H9 (cell line): ENCODE results near the gene VENTX. TPM values are rescaled to one million over a fixed set of nuclear protein-coding genes. Genes with fewer than 3 reads are reported as not detected.

Experiments used
- DNase-seq: peaks from one replicate; pipeline ENCODE4 v3.0.0-alpha.2; 2017
- H2AFZ ChIP-seq: one replicate; pipeline ENCODE4 v1.6.1; 2013; ENCODE audit warnings: mild to moderate bottlenecking, low read length, control low read depth, moderate library complexity
- H2AK5ac ChIP-seq: 2 replicates; pipeline ENCODE4 v1.6.1; 2013; ENCODE audit warnings: low read length, control low read depth, mixed read lengths; ENCODE audit not compliant: insufficient read length
- H2BK120ac ChIP-seq: one replicate; pipeline ENCODE4 v1.6.1; 2013; ENCODE audit warnings: low read depth, mild to moderate bottlenecking, low read length, control low read depth, inconsistent platforms; ENCODE audit not compliant: poor library complexity, severe bottlenecking
- H2BK12ac ChIP-seq: 2 replicates; pipeline ENCODE4 v1.6.1; 2013; ENCODE audit warnings: low read length, control low read depth, mixed read lengths, low read depth; ENCODE audit not compliant: insufficient read length
- H2BK15ac ChIP-seq: 2 replicates; pipeline ENCODE4 v1.6.1; 2013; ENCODE audit warnings: low read depth, low read length, control low read depth
- H2BK20ac ChIP-seq: one replicate; pipeline ENCODE4 v1.6.1; 2013; ENCODE audit warnings: low read depth, mild to moderate bottlenecking, low read length, control low read depth, inconsistent platforms; ENCODE audit not compliant: poor library complexity, severe bottlenecking
- H2BK5ac ChIP-seq: 2 replicates; pipeline ENCODE4 v1.6.1; 2013; ENCODE audit warnings: low read length, control low read depth, mixed read lengths; ENCODE audit not compliant: insufficient read length
- H3K14ac ChIP-seq: 2 replicates; pipeline ENCODE4 v1.6.1; 2013; ENCODE audit warnings: low read length, control low read depth; ENCODE audit not compliant: insufficient read depth
- H3K18ac ChIP-seq: 2 replicates; pipeline ENCODE4 v1.6.1; 2013; ENCODE audit warnings: low read depth, mild to moderate bottlenecking, mixed read lengths, low read length, control low read depth; ENCODE audit not compliant: insufficient read length
- H3K23ac ChIP-seq: 2 replicates; pipeline ENCODE4 v1.6.1; 2013; ENCODE audit warnings: low read length, control low read depth, mixed read lengths, low read depth; ENCODE audit not compliant: insufficient read length
- H3K23me2 ChIP-seq: 2 replicates; pipeline ENCODE4 v1.6.1; 2013; ENCODE audit warnings: low read depth, mild to moderate bottlenecking, mixed read lengths, low read length, control low read depth; ENCODE audit not compliant: insufficient read length, poor library complexity, severe bottlenecking
- H3K27ac ChIP-seq: 2 replicates; pipeline ENCODE4 v1.5.1; 2013; ENCODE audit warnings: low read length, control low read depth, mixed read lengths, low read depth; ENCODE audit not compliant: insufficient read length
- H3K27me3 ChIP-seq: 2 replicates; pipeline ENCODE4 v1.6.1; 2013; ENCODE audit warnings: low read length, control low read depth, inconsistent platforms; ENCODE audit not compliant: insufficient read depth
- H3K4ac ChIP-seq: 2 replicates; pipeline ENCODE4 v1.6.1; 2013; ENCODE audit warnings: low read depth, mild to moderate bottlenecking, control low read depth, inconsistent platforms, low read length, moderate library complexity
- H3K4me1 ChIP-seq: 2 replicates; pipeline ENCODE4 v1.6.1; 2013; ENCODE audit warnings: low read length, control low read depth, inconsistent platforms; ENCODE audit not compliant: insufficient read depth
- H3K4me2 ChIP-seq: 2 replicates; pipeline ENCODE4 v1.6.1; 2013; ENCODE audit warnings: low read length, control low read depth, mixed read lengths; ENCODE audit not compliant: insufficient read length, insufficient read depth
- H3K56ac ChIP-seq: 2 replicates; pipeline ENCODE4 v1.6.1; 2013; ENCODE audit warnings: low read depth, mild to moderate bottlenecking, mixed read lengths, low read length, control low read depth; ENCODE audit not compliant: insufficient read length
- H3K79me1 ChIP-seq: 2 replicates; pipeline ENCODE4 v1.6.1; 2013; ENCODE audit warnings: low read depth, mild to moderate bottlenecking, moderate library complexity, low read length, control low read depth, inconsistent platforms; ENCODE audit not compliant: insufficient read depth, poor library complexity, severe bottlenecking
- H3K79me2 ChIP-seq: 2 replicates; pipeline ENCODE4 v1.6.1; 2013; ENCODE audit warnings: low read length, control low read depth, inconsistent platforms; ENCODE audit not compliant: insufficient read depth
- H3K9ac ChIP-seq: 2 replicates; pipeline ENCODE4 v1.6.1; 2013; ENCODE audit warnings: low read length, control low read depth, mixed read lengths; ENCODE audit not compliant: insufficient read length; ENCODE audit errors: extremely low read depth
- H3K9me3 ChIP-seq: one replicate; pipeline ENCODE4 v1.6.1; 2013; ENCODE audit warnings: low read depth, low read length, inconsistent platforms; ENCODE audit not compliant: control insufficient read depth
- H3T11ph ChIP-seq: one replicate; pipeline ENCODE4 v1.6.1; 2013; ENCODE audit warnings: mild to moderate bottlenecking, low read length, control low read depth, inconsistent platforms
- H4K20me1 ChIP-seq: one replicate; pipeline ENCODE4 v1.6.1; 2013; ENCODE audit not compliant: control insufficient read depth, insufficient read length, insufficient read depth
- H4K5ac ChIP-seq: 2 replicates; pipeline ENCODE4 v1.6.1; 2013; ENCODE audit warnings: low read depth, mild to moderate bottlenecking, mixed read lengths, low read length, control low read depth; ENCODE audit not compliant: insufficient read length
- H4K8ac ChIP-seq: replicated peaks from 2 replicates; pipeline ENCODE4 v1.6.1; 2013; ENCODE audit warnings: low read length, control low read depth, mixed read lengths, low read depth; ENCODE audit not compliant: insufficient read length
- H4K91ac ChIP-seq: 2 replicates; pipeline ENCODE4 v1.6.1; 2013; ENCODE audit warnings: low read depth, mild to moderate bottlenecking, moderate library complexity, mixed read lengths, low read length, control low read depth; ENCODE audit not compliant: insufficient read length
- H3K27ac Mint-ChIP-seq, 3 experiments: 2 replicates in 2 of 3; 3 replicates in 1 of 3; pipeline ENCODE4 v1.8.0; 2020 to 2021; ENCODE audit warnings: mixed read lengths in 3 of 3, mild to moderate bottlenecking in 1 of 3, moderate library complexity in 1 of 3
- H3K27me3 Mint-ChIP-seq: 2 replicates; pipeline ENCODE4 v1.8.0; 2021; ENCODE audit warnings: low read depth, mild to moderate bottlenecking, moderate library complexity, mixed read lengths
- H3K36me3 Mint-ChIP-seq, 3 experiments: 2 replicates in 2 of 3; 3 replicates in 1 of 3; pipeline ENCODE4 v1.8.0; 2020 to 2021; ENCODE audit warnings: low read depth in 3 of 3, mixed read lengths in 3 of 3; ENCODE audit not compliant: insufficient read depth in 1 of 3
- H3K4me1 Mint-ChIP-seq, 2 experiments: 2 replicates each; pipeline ENCODE4 v1.8.0; 2020; ENCODE audit warnings: mixed read lengths in 2 of 2
- H3K4me3 Mint-ChIP-seq, 2 experiments: 2 replicates in 1 of 2; 3 replicates in 1 of 2; pipeline ENCODE4 v1.8.0; 2020 to 2021; ENCODE audit warnings: mild to moderate bottlenecking in 2 of 2, mixed read lengths in 2 of 2, moderate library complexity in 1 of 2
- H3K9me3 Mint-ChIP-seq, 2 experiments: 2 replicates in 1 of 2; 3 replicates in 1 of 2; pipeline ENCODE4 v1.8.0; 2020; ENCODE audit warnings: mild to moderate bottlenecking in 2 of 2, mixed read lengths in 2 of 2, moderate library complexity in 1 of 2
- CTCF ChIP-seq: fragments of 200-600 bp; sonication (generic); conservative IDR thresholded peaks from 3 replicates; pipeline ENCODE4 v1.8.0; 2021; ENCODE audit warnings: antibody characterized with exemption, mild to moderate bottlenecking
- WGBS: extraction: QIAGEN DNeasy Blood & Tissue Kit; methylation state at CpG from one replicate; pipeline ENCODE4 v1.1.7; 2013; ENCODE audit warnings: missing lambda C conversion rate, low lambda C conversion rate, mixed read lengths; ENCODE audit not compliant: insufficient read length; ENCODE audit errors: extremely low coverage; 5-methylcytosine and 5-hydroxymethylcytosine counted together
- total RNA-seq: library from RNA; stranded (reverse); gene quantifications from 2 replicates; pipeline ENCODE4 v1.2.1, GENCODE V29; 2021

Gene VENTX
- total RNA-seq, 1 experiment from 2014 or later: 10.9 TPM

- no peak overlapping the region for H3T11ph ChIP-seq
- no peak overlapping the region for H4K91ac ChIP-seq
- H3K9me3 Mint-ChIP-seq: peaks cover 17 to 32% of the 10 kb centered on the region in 2 experiments
Measured at GRCh38 chr10:133195611-133196010, 42.0 kb upstream of the VENTX start.

More at GRCh38 chr10:133195611-133196010, 42.0 kb upstream of the VENTX start:
- Histone ChIP-seq H2AFZ (no peak overlapping the region), H3K79me2 (no peaks in the 10 kb centered on the region), H3K23ac (no peak overlapping the region), H2BK120ac (no peak overlapping the region), H3K4me1 (no peaks in the 10 kb centered on the region), H3K27me3 (no peaks in the 10 kb centered on the region), H3K4ac (no peak overlapping the region), H3K18ac (no peak overlapping the region), H3K23me2 (no peaks in the 10 kb centered on the region), H3K4me2 (no peak overlapping the region), H3K9me3 (no peaks in the 10 kb centered on the region), H4K20me1 (no peaks in the 10 kb centered on the region), H2BK5ac (no peak overlapping the region), H2BK20ac (no peak overlapping the region), H3K27ac (no peak overlapping the region), H4K5ac (no peak overlapping the region), H2BK12ac (no peak overlapping the region), H2AK5ac (no peak overlapping the region), H2BK15ac (no peak overlapping the region), H3K9ac (no peak overlapping the region), H4K8ac (no peak overlapping the region), H3K14ac (no peak overlapping the region; the same call in 1 of the 2 replicates), H3K79me1 (no peaks in the 10 kb centered on the region), H3K56ac (no peak overlapping the region)
- H3K4me3 Mint-ChIP-seq: no peak overlapping the region
- peaks cover 16% of the 10 kb centered on the region for H3K27me3 Mint-ChIP-seq
- H3K36me3 Mint-ChIP-seq: peaks cover 0 to 19% (median 16%) of the 10 kb centered on the region in 3 experiments
- TF ChIP-seq CTCF: no peak
- no peak for DNase-seq
- no CpG with 5 or more reads among the region's 23 CpGs for WGBS
- 0 out of 4 replicates have a peak, but pooled peaks cover 0 to 2% of the 10 kb centered on the region in 2 experiments for H3K4me1 Mint-ChIP-seq
- no peak overlapping the region for H3K27ac Mint-ChIP-seq
